A673 (cell line): ENCODE results near the gene ATP1A2.

ENCODE experiments used
- EZH2 ChIP-seq: fragments of 200-600 bp; sonication (generic); IDR thresholded peaks from 2 replicates; pipeline ENCODE4 v1.6.1; 2017; ENCODE audit warnings: borderline replicate concordance, low read depth, mild to moderate bottlenecking, mixed read lengths, antibody characterized with exemption, low read length; ENCODE audit not compliant: poor library complexity, severe bottlenecking
- TF ChIP-seq, protein P1 (sequence below): fragments of 300-800, 200-600 bp; sonication (generic); conservative IDR thresholded peaks from 2 replicates; pipeline ENCODE4 v1.5.1; 2017; ENCODE audit warnings: low read depth, mild to moderate bottlenecking, antibody characterized with exemption, low read length, moderate library complexity, mixed read lengths

- TF ChIP-seq, protein P1, sequence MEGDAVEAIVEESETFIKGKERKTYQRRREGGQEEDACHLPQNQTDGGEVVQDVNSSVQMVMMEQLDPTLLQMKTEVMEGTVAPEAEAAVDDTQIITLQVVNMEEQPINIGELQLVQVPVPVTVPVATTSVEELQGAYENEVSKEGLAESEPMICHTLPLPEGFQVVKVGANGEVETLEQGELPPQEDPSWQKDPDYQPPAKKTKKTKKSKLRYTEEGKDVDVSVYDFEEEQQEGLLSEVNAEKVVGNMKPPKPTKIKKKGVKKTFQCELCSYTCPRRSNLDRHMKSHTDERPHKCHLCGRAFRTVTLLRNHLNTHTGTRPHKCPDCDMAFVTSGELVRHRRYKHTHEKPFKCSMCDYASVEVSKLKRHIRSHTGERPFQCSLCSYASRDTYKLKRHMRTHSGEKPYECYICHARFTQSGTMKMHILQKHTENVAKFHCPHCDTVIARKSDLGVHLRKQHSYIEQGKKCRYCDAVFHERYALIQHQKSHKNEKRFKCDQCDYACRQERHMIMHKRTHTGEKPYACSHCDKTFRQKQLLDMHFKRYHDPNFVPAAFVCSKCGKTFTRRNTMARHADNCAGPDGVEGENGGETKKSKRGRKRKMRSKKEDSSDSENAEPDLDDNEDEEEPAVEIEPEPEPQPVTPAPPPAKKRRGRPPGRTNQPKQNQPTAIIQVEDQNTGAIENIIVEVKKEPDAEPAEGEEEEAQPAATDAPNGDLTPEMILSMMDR: no peak
- no peak for TF ChIP-seq EZH2
These were observed 76.2 kb downstream of the ATP1A2 start for GRCh38 chr1:160191756-160192155.
